Measurements from ENCODE around the gene TUBA3C. TPM values are rescaled to one million over a fixed set of nuclear protein-coding genes. Genes with fewer than 3 reads are reported as not detected.
"Not testable (repeated sequence)": the region's sequence is repeated elsewhere in the genome, so short reads cannot be mapped to it uniquely, and the experiment has no call there.

The TUBA3C gene
- not detected in 2 replicates for total RNA-seq (2022)
- not detected for Bru-seq, nascent RNA
- not detected for BruChase-seq, experiment 1, labeled RNA remaining after a 2-hour chase
- BruChase-seq, experiment 2, labeled RNA remaining after a 6-hour chase: not detected
- long read RNA-seq: 0 reads

DNA sequence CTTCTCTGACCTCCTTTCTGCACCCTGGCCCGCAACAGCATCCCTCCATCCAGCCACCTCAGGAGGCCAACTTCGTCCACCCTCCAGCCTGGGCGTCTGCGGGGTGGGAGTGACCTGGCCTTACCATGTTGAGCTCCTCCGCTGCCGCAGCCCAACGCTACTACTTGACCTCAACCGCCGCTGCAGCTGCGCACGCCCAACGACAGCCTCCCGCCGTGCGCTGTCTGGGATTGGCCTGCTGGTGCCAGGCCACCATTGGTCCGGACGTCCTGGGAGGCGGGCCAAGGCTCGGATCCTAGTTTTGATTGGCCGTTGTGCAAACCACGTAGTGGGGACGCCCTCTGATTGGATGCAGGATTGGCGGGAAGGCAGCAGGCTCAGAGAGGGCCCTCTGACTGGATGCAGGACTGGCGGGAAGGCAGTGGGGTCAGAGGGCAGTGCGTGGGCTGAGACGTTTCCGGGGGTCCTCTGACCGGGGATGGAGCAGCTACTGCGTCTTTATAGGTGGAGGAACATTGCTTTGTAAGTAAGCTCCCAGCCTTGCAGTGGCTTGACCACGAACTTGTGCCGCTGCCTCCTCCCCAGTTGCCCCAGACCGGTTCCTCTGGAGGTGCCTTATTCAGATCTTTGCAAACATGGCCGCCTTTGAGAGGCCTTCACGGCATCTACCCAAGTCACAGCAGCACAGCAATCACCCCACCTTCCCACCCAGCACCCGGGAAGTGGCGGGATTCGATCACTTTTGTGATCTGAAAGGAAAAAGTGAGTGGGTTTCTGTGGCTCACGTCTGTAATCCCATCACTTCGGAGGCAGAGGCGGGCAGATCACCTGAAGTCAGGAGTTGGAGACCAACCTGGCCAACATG is at the start of gene TUBA3C:
TSS of gene TUBA3C (minus strand) at position 204 of the 865 bp plus-strand sequence. CDS start at position 127, 77 bp downstream.
- intact Hi-C loops (cut with micrococcal nuclease; ENCODE audit: unreplicated experiment): no loop called here
- Mint-ChIP-seq H3K9me3 (ENCODE audit: unreplicated experiment) (peaks cover 7% of the 10 kb centered on the region), H3K36me3 (ENCODE audit: insufficient read depth, unreplicated experiment) (no peaks in the 10 kb centered on the region), H3K4me3 (ENCODE audit: unreplicated experiment) (no peak within 1 kb of the TSS), H3K4me1 (ENCODE audit: low read depth, unreplicated experiment) (no peaks in the 10 kb centered on the region), H3K27me3 (ENCODE audit: insufficient read depth, unreplicated experiment) (peaks cover 4% of the 10 kb centered on the region), H3K27ac (ENCODE audit: unreplicated experiment) (no peak within 1 kb of the TSS)
- POLR2A ChIA-PET: no interaction called here
- H3K27me3 ChIP-seq (replicated peaks; ENCODE audit: control insufficient read depth, insufficient read depth, low read length): no peaks in the 10 kb centered on the region
- no peak within 1 kb of the TSS for H3K4me3 ChIP-seq (ENCODE audit: low read depth, low read length)
- DNase-seq: no peak
- TF ChIP-seq CTCF (IDR thresholded peaks at IDR 0.05; ENCODE audit: insufficient read depth in 1 of 2, low read depth in 1 of 2, low read length in 1 of 2, severe bottlenecking in 1 of 2, unreplicated experiment in 1 of 2): no peak
- no TSS peak for BruUV-seq (replicated peaks)
- H3K4me1 ChIP-seq: no peaks in the 10 kb centered on the region
- no peaks in the 10 kb centered on the region for H3K36me3 ChIP-seq (ENCODE audit: control insufficient read depth, insufficient read depth, low read length)
- CTCF ChIA-PET: no interaction called here
- no peaks in the 10 kb centered on the region for H3K9me3 ChIP-seq

DNA sequence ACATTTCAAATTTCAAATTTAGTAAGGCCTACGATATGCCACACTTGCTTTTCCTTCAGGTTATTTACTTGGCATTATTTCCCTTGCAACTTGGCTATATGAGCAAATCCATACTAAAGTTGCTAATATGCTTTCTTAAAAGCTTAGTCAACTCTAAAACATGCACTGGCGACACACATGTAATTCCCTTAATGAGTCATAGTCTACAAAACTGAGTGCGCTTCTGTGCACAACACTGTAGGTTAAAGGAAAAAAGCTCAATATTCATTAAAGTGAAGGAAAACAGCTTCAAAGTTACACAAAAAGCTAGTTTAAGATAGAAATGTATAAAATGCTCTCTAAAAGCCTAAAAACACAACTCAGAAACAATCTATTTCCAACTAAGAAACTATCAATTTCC is 25.8 kb upstream of the TUBA3C start:
- H3K9me3 ChIP-seq; H3K4me1 Mint-ChIP-seq (ENCODE audit: low read depth, unreplicated experiment); H3K4me3 ChIP-seq (ENCODE audit: low read depth, low read length); H3K27me3 Mint-ChIP-seq (ENCODE audit: insufficient read depth, unreplicated experiment); CTCF ChIA-PET; POLR2A ChIA-PET; H3K36me3 Mint-ChIP-seq (ENCODE audit: insufficient read depth, unreplicated experiment); H3K36me3 ChIP-seq (ENCODE audit: control insufficient read depth, insufficient read depth, low read length); DNase-seq; H3K4me1 ChIP-seq; H3K27me3 ChIP-seq (replicated peaks; ENCODE audit: control insufficient read depth, insufficient read depth, low read length); H3K27ac Mint-ChIP-seq (ENCODE audit: unreplicated experiment); BruUV-seq (replicated peaks); H3K4me3 Mint-ChIP-seq (ENCODE audit: unreplicated experiment); intact Hi-C loops (cut with micrococcal nuclease; ENCODE audit: unreplicated experiment); H3K9me3 Mint-ChIP-seq (ENCODE audit: unreplicated experiment): not testable (repeated sequence)

- intact Hi-C loops (cut with micrococcal nuclease; ENCODE audit: unreplicated experiment); CTCF ChIA-PET; H3K36me3 Mint-ChIP-seq (ENCODE audit: insufficient read depth, unreplicated experiment); H3K4me1 ChIP-seq; H3K4me3 Mint-ChIP-seq (ENCODE audit: unreplicated experiment); H3K36me3 ChIP-seq (ENCODE audit: control insufficient read depth, insufficient read depth, low read length); POLR2A ChIA-PET; H3K9me3 Mint-ChIP-seq (ENCODE audit: unreplicated experiment); H3K4me3 ChIP-seq (ENCODE audit: low read depth, low read length); H3K27ac Mint-ChIP-seq (ENCODE audit: unreplicated experiment); H3K4me1 Mint-ChIP-seq (ENCODE audit: low read depth, unreplicated experiment); BruUV-seq (replicated peaks); H3K27me3 ChIP-seq (replicated peaks; ENCODE audit: control insufficient read depth, insufficient read depth, low read length); H3K9me3 ChIP-seq; H3K27me3 Mint-ChIP-seq (ENCODE audit: insufficient read depth, unreplicated experiment); DNase-seq: not testable (repeated sequence)
Measured at GRCh38 chr13:19192622-19193021, 11.0 kb upstream of the TUBA3C start.

DNA sequence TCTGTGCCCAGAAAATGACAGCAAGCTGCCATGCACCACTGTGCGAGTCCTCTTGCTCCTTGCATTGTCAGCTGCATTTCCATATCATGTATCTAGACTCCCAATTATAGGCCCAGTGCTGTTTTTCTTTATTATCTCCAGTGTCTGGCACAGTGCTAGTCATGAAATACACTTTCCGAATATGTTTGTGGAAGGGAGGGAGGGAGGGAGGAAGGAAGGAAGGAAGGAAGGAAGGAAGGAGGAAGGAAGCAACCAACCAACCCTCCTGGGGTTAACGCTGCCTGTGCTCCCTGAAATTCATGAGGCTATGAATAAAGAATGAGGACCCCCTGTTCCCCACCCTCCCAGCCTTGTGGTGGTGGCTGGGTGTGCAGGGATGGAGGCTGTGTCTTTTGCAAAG is 8.3 kb upstream of the TUBA3C start:
- H3K4me1 ChIP-seq; CTCF ChIA-PET; H3K27ac Mint-ChIP-seq (ENCODE audit: unreplicated experiment); intact Hi-C loops (cut with micrococcal nuclease; ENCODE audit: unreplicated experiment); H3K36me3 Mint-ChIP-seq (ENCODE audit: insufficient read depth, unreplicated experiment); H3K4me3 Mint-ChIP-seq (ENCODE audit: unreplicated experiment); DNase-seq; POLR2A ChIA-PET; H3K4me1 Mint-ChIP-seq (ENCODE audit: low read depth, unreplicated experiment); H3K9me3 ChIP-seq; H3K9me3 Mint-ChIP-seq (ENCODE audit: unreplicated experiment); BruUV-seq (replicated peaks); H3K36me3 ChIP-seq (ENCODE audit: control insufficient read depth, insufficient read depth, low read length); H3K4me3 ChIP-seq (ENCODE audit: low read depth, low read length); H3K27me3 ChIP-seq (replicated peaks; ENCODE audit: control insufficient read depth, insufficient read depth, low read length): not testable (repeated sequence)
- H3K27me3 Mint-ChIP-seq (ENCODE audit: insufficient read depth, unreplicated experiment): peaks cover 12% of the 10 kb centered on the region

DNA sequence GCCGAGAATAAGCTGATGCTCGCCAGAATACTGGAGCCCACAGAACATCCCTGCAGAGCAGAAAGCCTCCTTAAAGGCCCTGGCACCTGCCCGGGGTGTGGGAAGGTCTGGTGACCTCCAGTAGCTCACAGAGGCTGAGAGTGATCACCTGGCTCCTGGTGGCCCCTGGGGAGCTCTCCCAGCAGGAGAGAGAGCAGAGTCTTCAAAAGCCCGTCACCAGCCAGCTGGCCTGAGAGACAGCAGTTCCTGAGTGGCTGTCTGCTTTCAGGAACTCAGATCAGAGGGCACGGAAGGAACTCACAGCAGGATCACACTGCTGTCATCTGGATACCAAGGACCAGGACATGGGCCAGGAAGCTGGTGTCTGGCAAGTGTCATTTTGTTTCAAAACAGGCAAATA is 7.7 kb upstream of the TUBA3C start:
- POLR2A ChIA-PET; H3K9me3 ChIP-seq; intact Hi-C loops (cut with micrococcal nuclease; ENCODE audit: unreplicated experiment); H3K4me1 ChIP-seq; H3K27ac Mint-ChIP-seq (ENCODE audit: unreplicated experiment); H3K9me3 Mint-ChIP-seq (ENCODE audit: unreplicated experiment); H3K4me1 Mint-ChIP-seq (ENCODE audit: low read depth, unreplicated experiment); H3K36me3 ChIP-seq (ENCODE audit: control insufficient read depth, insufficient read depth, low read length); H3K4me3 ChIP-seq (ENCODE audit: low read depth, low read length); H3K4me3 Mint-ChIP-seq (ENCODE audit: unreplicated experiment); H3K36me3 Mint-ChIP-seq (ENCODE audit: insufficient read depth, unreplicated experiment); BruUV-seq (replicated peaks); DNase-seq; CTCF ChIA-PET; H3K27me3 ChIP-seq (replicated peaks; ENCODE audit: control insufficient read depth, insufficient read depth, low read length): not testable (repeated sequence)
- peaks cover 12% of the 10 kb centered on the region for H3K27me3 Mint-ChIP-seq (ENCODE audit: insufficient read depth, unreplicated experiment)
